HepG2 (cell line): ENCODE results near the gene IRGQ. TPM values are rescaled to one million over a fixed set of nuclear protein-coding genes. Genes with fewer than 3 reads are reported as not detected.

Source experiments
- ATAC-seq: fragments of 200-7000 bp; cut with Tn5 transposase; 3 replicates; pipeline ENCODE4 v1.9.1; 2020; ENCODE audit warnings: mild to moderate bottlenecking, moderate library complexity
- BruUV-seq: library from RNA; stranded (reverse); fragments of 400-500 nt; replicated peaks from 2 replicates; lab custom pipeline; 2021; lab: Mats Ljungman, UMichigan
- CTCF ChIA-PET: fragments of 300-600 bp; formaldehyde crosslinking; extraction: SDS; loops from one replicate; lab custom pipeline; 2021; ENCODE audit warnings: low total read pairs, inconsistent platforms, low intra/inter-chr PET ratio; lab: Yijun Ruan, JAX
- POLR2A ChIA-PET: fragments of 350-600 bp; sonication (Branson Sonifier 250); formaldehyde crosslinking; loops from one replicate; lab custom pipeline; 2020; ENCODE audit warnings: antibody characterized with exemption, inconsistent platforms; lab: Yijun Ruan, JAX
- DNase-seq: peaks from one replicate; pipeline ENCODE4 v3.0.0-alpha.2; 2015; ENCODE audit warnings: low spot score
- FAIRE-seq: peaks from 3 replicates; lab custom pipeline; 2011; peaks lifted over from hg19 to GRCh38; lab: Jason Lieb, UNC
- H2AFZ ChIP-seq: one replicate; pipeline ENCODE4 v1.6.1; 2011; ENCODE audit warnings: low read length, inconsistent platforms
- H3K27ac ChIP-seq: fragments of 300-600 bp; 3 replicates; pipeline ENCODE4 v1.8.0; 2011; ENCODE audit warnings: mixed run types, mild to moderate bottlenecking, mixed read lengths, low read length, inconsistent platforms; ENCODE audit not compliant: insufficient read depth; ENCODE audit errors: extremely low read length
- H3K27me3 ChIP-seq, 2 experiments: fragments of 200-600 bp in 1 of 2; 2 replicates in 1 of 2; 3 replicates in 1 of 2; pipeline versions ENCODE4 v1.6.0 to v1.8.0; 2011; ENCODE audit warnings: low read length in 2 of 2, mild to moderate bottlenecking in 2 of 2, moderate library complexity in 2 of 2, inconsistent platforms in 1 of 2; ENCODE audit not compliant: insufficient read depth in 2 of 2, control insufficient read depth in 1 of 2
- H3K36me3 ChIP-seq, 2 experiments: fragments of 200-600 bp in 1 of 2; replicated peaks in 1 of 2; 2 replicates in 1 of 2; 3 replicates in 1 of 2; pipeline versions ENCODE4 v1.5.1 to v1.8.0; 2011; ENCODE audit warnings: low read length in 2 of 2, inconsistent platforms in 1 of 2; ENCODE audit not compliant: insufficient read depth in 2 of 2, control insufficient read depth in 1 of 2
- H3K4me1 ChIP-seq: 2 replicates; pipeline ENCODE4 v1.5.1; 2012; ENCODE audit warnings: low read length, inconsistent platforms; ENCODE audit not compliant: insufficient read depth
- H3K4me2 ChIP-seq: 2 replicates; pipeline ENCODE4 v1.6.0; 2011; ENCODE audit warnings: low read depth, low read length, inconsistent platforms
- H3K4me3 ChIP-seq, 3 experiments: fragments of 200-600 bp in 1 of 3; sonication (generic), shearing (Covaris generic) in 1 of 3; replicated peaks in 1 of 3; 2 replicates each; pipeline ENCODE4 v1.5.1; 2011 to 2016; ENCODE audit warnings: low read length in 3 of 3, inconsistent platforms in 2 of 3, low read depth in 2 of 3, mild to moderate bottlenecking in 2 of 3, control low read depth in 1 of 3, mixed read lengths in 1 of 3; ENCODE audit not compliant: insufficient read depth in 1 of 3
- H3K79me2 ChIP-seq: one replicate; pipeline ENCODE4 v1.6.1; 2011; ENCODE audit warnings: low read length, inconsistent platforms; ENCODE audit not compliant: insufficient read depth
- H3K9ac ChIP-seq: 2 replicates; pipeline ENCODE4 v1.6.0; 2011; ENCODE audit warnings: mild to moderate bottlenecking, low read depth, low read length, inconsistent platforms; ENCODE audit not compliant: insufficient read depth
- H3K9me3 ChIP-seq: 2 replicates; pipeline ENCODE4 v1.5.1; 2012; ENCODE audit warnings: mild to moderate bottlenecking, low read length
- H4K20me1 ChIP-seq: 2 replicates; pipeline ENCODE4 v1.6.0; 2011; ENCODE audit warnings: inconsistent platforms, mild to moderate bottlenecking, low read length, moderate library complexity; ENCODE audit not compliant: insufficient read depth
- IKZF4 ChIP-seq: sonication (generic); formaldehyde crosslinking; IDR thresholded peaks from 2 replicates; pipeline ENCODE4 v1.5.1; 2020; ENCODE audit warnings: borderline replicate concordance, mild to moderate bottlenecking, low read depth, missing genetic modification reagents; ENCODE audit errors: not compliant biosample characterization
- ZNF629 ChIP-seq: sonication (generic); formaldehyde crosslinking; conservative IDR thresholded peaks from 2 replicates; pipeline ENCODE4 v1.5.0; 2020; ENCODE audit warnings: missing genetic modification reagents
- WGBS: methylation state at CpG from one replicate; pipeline ENCODE4 v1.1.6; 2017; ENCODE audit warnings: low lambda C conversion rate; 5-methylcytosine and 5-hydroxymethylcytosine counted together
- in situ Hi-C: cut with HindIII; loops from 2 replicates; pipeline ENCODE4 v1.10.0; 2017; ENCODE audit warnings: low pct_unique_long_range_greater_than_20kb; ENCODE audit not compliant: extremely low pct_ligation_motif_present
- intact Hi-C: fragments of 100-400 bp; cut with micrococcal nuclease; formaldehyde crosslinking; loops from one replicate; pipeline ENCODE4 v1.10.0; 2022; ENCODE audit not compliant: unreplicated experiment
- polyA plus RNA-seq, 8 experiments: library from polyadenylated mRNA; depleted of rRNA in 3 of 8; stranded (reverse) in 7 of 8; unstranded in 1 of 8; fragments of >200 nt; fragmentation: Illumina TruSeq in 4 of 8; extraction: Trizol in 4 of 8; gene quantifications; 2 replicates each; pipeline versions ENCODE4 v1.2.1 to v1.2.3, GENCODE V29; 2011 to 2016; ENCODE audit warnings: low read depth in 4 of 8, missing spikeins in 1 of 8, mixed read lengths in 1 of 8; ENCODE audit not compliant: insufficient read depth in 1 of 8
- total RNA-seq, 5 experiments: library from RNA; depleted of rRNA; stranded (reverse); fragments of >200 nt; fragmentation: Illumina TruSeq; extraction: Trizol; gene quantifications; 2 replicates each; pipeline ENCODE4 v1.2.3, GENCODE V29; 2016; ENCODE audit warnings: low read depth in 1 of 5
- TF ChIP-seq, protein P1 (sequence below): sonication (generic); formaldehyde crosslinking; conservative IDR thresholded peaks from 2 replicates; pipeline ENCODE4 v1.4.0; 2020; ENCODE audit warnings: missing genetic modification reagents

Gene IRGQ
- total and polyA plus RNA-seq, 2 of the 13 experiments (the other 11 are each of a cell fraction or from before 2014, with no cell fraction given) = 11.6 to 12.4 TPM

DNA sequence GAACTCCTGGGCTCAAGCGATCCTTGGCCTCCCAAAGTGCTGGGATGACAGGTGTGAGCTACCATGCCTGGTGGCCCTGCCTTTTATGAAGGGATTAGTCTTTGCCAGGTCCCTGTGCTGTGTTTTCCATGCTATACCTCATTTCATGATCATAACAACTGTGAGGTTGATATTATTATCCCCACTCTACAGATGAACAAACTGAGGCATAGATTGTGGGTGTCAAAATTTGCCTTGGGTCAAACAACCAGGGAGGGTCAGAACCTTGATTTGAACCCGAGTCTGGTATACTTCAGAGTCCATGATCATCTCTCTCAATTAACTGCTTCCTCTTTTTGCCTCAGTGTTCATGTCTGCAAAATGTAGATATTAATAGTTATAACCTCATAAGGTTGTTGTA lies 13.4 kb downstream of the IRGQ start:
- Histone ChIP-seq H2AFZ (no peak overlapping the region), H3K9me3 (no peaks in the 10 kb centered on the region), H3K79me2 (no peaks in the 10 kb centered on the region), H3K4me3 (no peak overlapping the region), H3K27ac (no peak overlapping the region), H4K20me1 (no peaks in the 10 kb centered on the region), H3K27me3 (no peaks in the 10 kb centered on the region), H3K36me3 (no peaks in the 10 kb centered on the region), H3K4me2 (no peak overlapping the region), H3K9ac (no peak overlapping the region), H3K4me1 (peaks cover 15% of the 10 kb centered on the region)
- intact Hi-C loops = no loop called here
- in situ Hi-C loops = no loop called here
- WGBS = 85% methylated on average over 2 of the region's 2 CpGs
- POLR2A ChIA-PET = no interaction called here
- CTCF ChIA-PET = no interaction called here
- no TSS peak for BruUV-seq
- FAIRE-seq = no peak
- TF ChIP-seq, protein P1, sequence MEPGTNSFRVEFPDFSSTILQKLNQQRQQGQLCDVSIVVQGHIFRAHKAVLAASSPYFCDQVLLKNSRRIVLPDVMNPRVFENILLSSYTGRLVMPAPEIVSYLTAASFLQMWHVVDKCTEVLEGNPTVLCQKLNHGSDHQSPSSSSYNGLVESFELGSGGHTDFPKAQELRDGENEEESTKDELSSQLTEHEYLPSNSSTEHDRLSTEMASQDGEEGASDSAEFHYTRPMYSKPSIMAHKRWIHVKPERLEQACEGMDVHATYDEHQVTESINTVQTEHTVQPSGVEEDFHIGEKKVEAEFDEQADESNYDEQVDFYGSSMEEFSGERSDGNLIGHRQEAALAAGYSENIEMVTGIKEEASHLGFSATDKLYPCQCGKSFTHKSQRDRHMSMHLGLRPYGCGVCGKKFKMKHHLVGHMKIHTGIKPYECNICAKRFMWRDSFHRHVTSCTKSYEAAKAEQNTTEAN = no peak
- peak; percentile 76 for TF ChIP-seq ZNF629
- no peak for DNase-seq
- ATAC-seq = no peak

DNA sequence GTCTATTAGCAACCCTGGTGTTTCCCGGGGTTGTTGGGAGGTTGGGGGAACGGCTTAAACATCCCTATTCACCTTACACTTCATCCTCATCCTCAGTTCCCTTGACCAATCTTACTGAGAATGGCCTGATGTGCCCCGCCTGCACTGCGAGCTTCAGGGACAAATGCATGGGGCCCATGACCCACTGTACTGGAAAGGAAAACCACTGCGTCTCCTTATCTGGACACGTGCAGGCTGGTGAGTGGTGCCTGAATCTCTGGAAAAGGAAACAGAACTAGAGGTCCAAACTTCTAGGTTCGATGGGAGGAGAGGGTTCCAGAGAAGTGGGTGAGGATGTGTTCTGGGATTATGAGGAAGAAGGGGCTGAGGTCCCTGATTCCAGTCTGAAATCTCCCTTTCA lies 14.5 kb downstream of the IRGQ start:
- intact Hi-C loops = no loop called here
- H3K79me2 ChIP-seq = no peaks in the 10 kb centered on the region
- 46% methylated on average over 7 of the region's 7 CpGs for WGBS
- FAIRE-seq (no peak), ATAC-seq (no peak), DNase-seq (no peak)
- H3K4me1 ChIP-seq = peaks cover 16% of the 10 kb centered on the region
- H3K9me3 ChIP-seq = no peaks in the 10 kb centered on the region
- no peak overlapping the region for H3K9ac ChIP-seq
- H2AFZ ChIP-seq = no peak overlapping the region
- BruUV-seq = no TSS peak
- H3K4me2 ChIP-seq = no peak overlapping the region
- ChIA-PET CTCF (no interaction called here), POLR2A (no interaction called here)
- in situ Hi-C loops = no loop called here
- no peaks in the 10 kb centered on the region for H3K27me3 ChIP-seq
- H3K4me3 ChIP-seq = no peak overlapping the region
- H3K36me3 ChIP-seq = no peaks in the 10 kb centered on the region
- H4K20me1 ChIP-seq = no peaks in the 10 kb centered on the region
- no peak overlapping the region for H3K27ac ChIP-seq
- no peak for TF ChIP-seq IKZF4 (CRISPR knock-in tag)
